Stimulated activated CD8-positive, alpha-beta memory T cell treated with anti-CD3 and anti-CD28 coated beads, Interleukin-15, amount 100 ng/mL, for 1 hour (primary cell): ENCODE data around the gene SCMH1.
"Not testable (repeated sequence)": the region's sequence is repeated elsewhere in the genome, so short reads cannot be mapped to it uniquely, and the experiment has no call there.

Experiments used
- DNase-seq: peaks from one replicate; pipeline ENCODE4 v3.0.0-alpha.2; 2020; ENCODE audit warnings: low read depth

Gene SCMH1

GRCh38 chr1:41211608-41212007 is 30.5 kb downstream of the SCMH1 start:
- not testable (repeated sequence) for DNase-seq

- not testable (repeated sequence) for DNase-seq
Observed at GRCh38 chr1:41207053-41207452, 35.1 kb downstream of the SCMH1 start.

GRCh38 chr1:41200728-41201127 is 41.4 kb downstream of the SCMH1 start:
- DNase-seq = no peak

- no peak for DNase-seq
Observed at GRCh38 chr1:41199375-41199774, 42.7 kb downstream of the SCMH1 start.

GRCh38 chr1:41192456-41193178 is 49.5 kb downstream of the SCMH1 start:
- DNase-seq = no peak

- no peak for DNase-seq
Observed at GRCh38 chr1:41184446-41184845, 57.7 kb downstream of the SCMH1 start.

GRCh38 chr1:41178230-41178629 is 63.9 kb downstream of the SCMH1 start:
- not testable (repeated sequence) for DNase-seq

- no peak for DNase-seq
Observed at GRCh38 chr1:41175546-41175945, 66.6 kb downstream of the SCMH1 start.

GRCh38 chr1:41174170-41174569 is 67.9 kb downstream of the SCMH1 start:
- DNase-seq = no peak

- DNase-seq = no peak
Observed at GRCh38 chr1:41173651-41174050, 68.5 kb downstream of the SCMH1 start.

GRCh38 chr1:41171266-41171874 is 70.7 kb downstream of the SCMH1 start:
- DNase-seq = no peak

- no peak for DNase-seq
Observed at GRCh38 chr1:41169799-41170180, 72.3 kb downstream of the SCMH1 start.

GRCh38 chr1:41169066-41169798 is 72.9 kb downstream of the SCMH1 start:
- no peak for DNase-seq

- no peak for DNase-seq
Observed at GRCh38 chr1:41167667-41168066, 74.4 kb downstream of the SCMH1 start.

GRCh38 chr1:41164727-41165126 is 77.4 kb downstream of the SCMH1 start:
- DNase-seq = no peak

- no peak for DNase-seq
Observed at GRCh38 chr1:41162441-41162840, 79.7 kb downstream of the SCMH1 start.

GRCh38 chr1:41161846-41162245 is 80.3 kb downstream of the SCMH1 start:
- DNase-seq = no peak

- DNase-seq = no peak
Observed at GRCh38 chr1:41160498-41161110, 81.5 kb downstream of the SCMH1 start.

GRCh38 chr1:41158966-41159365 is 83.1 kb downstream of the SCMH1 start:
- DNase-seq = no peak

GRCh38 chr1:41158147-41158875 is 83.8 kb downstream of the SCMH1 start:
- no peak for DNase-seq

GRCh38 chr1:41155105-41155504 is 87.0 kb downstream of the SCMH1 start:
- DNase-seq = no peak

GRCh38 chr1:41153750-41154274 is 88.3 kb downstream of the SCMH1 start:
- DNase-seq = no peak
